HG03135 (cell line): ENCODE results near the gene MAGI2.

Source experiments
- ATAC-seq: cut with Tn5 transposase; IDR thresholded peaks from one replicate; pipeline ENCODE4 v1.9.1; 2021; ENCODE audit warnings: mild to moderate bottlenecking, moderate library complexity; ENCODE audit not compliant: unreplicated experiment

Gene MAGI2

DNA sequence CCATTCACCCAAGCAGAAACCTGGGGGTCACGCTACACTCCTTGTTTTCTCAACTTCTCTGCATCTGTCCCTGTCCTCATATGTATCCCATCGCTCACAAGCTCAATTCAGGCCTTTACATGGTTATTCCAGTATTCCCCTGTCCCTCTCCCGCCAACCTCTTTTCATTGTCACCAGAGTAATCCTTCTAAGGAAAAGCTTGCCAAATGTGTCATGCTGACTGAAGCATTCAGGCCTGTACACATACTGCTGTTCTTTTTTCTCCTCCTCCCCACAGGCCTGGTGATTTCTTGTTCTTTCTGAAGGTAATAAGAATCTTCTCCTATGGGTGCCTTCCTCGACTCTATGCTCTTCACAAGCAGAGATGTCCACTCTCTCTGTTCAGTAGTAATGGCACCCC is 1372.7 kb downstream of the MAGI2 start:
- ATAC-seq: no peak

DNA sequence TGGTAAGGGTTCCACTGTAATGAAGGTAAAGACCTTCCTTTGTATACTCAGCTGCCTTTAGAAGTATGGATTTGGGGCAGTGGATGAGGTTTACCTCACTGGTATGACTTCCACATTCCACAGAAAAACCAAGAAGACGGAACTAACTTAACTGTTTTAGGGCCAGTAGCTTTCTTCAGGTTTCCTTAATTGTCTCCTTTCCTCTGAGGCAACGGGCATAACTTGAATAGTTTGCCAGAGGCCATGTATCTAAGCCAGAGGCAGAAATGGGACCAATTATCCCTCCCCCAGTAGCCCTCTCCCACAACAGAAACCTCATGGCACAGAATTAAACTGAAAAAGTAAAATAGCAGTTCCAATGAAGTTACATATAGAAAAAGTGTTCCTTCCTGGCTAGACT is 1373.2 kb downstream of the MAGI2 start:
- ATAC-seq: no peak

DNA sequence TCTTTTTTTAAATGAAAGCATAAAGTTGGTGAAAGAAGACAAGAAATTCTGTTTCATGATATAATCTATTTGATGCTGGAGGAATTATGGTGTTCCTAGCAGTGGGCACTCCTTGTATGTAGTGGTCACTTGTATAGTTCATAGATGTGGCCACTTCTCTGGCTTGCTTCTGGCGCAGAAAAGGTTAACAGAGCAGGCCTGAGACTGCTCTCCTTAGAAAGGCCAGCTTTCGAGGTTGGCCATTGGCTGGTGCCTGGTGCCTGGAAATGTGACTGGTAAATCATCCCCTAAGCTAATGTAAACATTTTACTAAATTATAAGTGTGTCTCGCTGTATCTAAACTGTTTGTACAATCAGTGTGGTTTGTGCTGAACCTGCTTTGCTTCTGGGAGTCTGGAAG is 1378.8 kb downstream of the MAGI2 start:
- ATAC-seq: no peak

DNA sequence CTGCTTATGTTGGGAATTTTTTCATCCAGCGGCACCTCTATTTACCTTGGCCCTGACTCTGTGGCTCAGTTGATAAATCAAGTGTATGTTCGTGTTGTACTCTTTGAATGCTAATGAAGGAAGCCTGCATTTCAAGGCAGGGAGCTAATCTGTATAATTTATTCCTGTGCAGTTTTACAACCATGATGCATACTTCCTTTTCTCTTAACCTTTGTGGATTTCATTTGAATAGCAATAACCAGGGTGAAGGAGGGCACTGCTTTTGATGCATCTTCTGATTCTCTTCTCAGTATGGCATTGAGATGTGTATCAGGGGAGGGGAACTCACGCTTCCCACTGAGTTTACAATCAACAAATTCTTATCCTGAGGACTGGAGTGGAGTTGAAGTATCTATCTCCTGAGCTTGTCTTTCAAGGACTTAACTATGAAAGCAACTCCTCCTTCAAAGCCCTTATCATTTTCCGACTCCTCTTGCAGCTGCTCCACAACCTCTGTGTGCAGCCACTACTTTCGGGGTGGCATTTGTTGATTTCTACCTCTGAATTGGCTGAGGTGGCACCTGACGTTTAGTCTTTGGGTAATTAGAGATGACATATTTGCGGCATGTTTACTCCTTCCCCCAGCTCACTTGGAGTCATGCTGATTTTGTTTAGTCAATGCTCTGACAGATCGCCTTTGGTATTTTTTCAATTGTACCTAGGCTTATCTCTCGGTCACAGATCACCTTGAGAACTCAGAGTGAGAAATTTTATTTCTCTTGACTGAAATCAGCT is 1379.7 kb downstream of the MAGI2 start:
- no peak for ATAC-seq

DNA sequence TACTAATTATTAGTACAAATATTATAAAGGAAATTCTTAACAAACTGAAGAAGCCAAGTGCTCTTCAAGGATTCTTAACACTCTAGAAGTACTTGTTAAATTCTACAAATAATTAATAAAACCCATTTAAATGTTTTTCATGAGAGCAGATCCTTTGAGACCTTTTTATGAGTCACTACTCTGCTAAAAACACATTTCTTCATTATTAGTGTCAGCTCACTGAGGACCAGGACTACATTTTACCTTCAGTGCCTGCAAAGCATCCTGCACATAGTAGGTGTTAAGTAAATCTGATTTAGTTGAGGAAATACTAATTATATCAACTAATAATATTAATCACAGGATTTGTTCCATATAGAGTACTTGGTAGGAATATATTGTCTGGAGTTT is 1381.3 kb downstream of the MAGI2 start:
- no peak for ATAC-seq

DNA sequence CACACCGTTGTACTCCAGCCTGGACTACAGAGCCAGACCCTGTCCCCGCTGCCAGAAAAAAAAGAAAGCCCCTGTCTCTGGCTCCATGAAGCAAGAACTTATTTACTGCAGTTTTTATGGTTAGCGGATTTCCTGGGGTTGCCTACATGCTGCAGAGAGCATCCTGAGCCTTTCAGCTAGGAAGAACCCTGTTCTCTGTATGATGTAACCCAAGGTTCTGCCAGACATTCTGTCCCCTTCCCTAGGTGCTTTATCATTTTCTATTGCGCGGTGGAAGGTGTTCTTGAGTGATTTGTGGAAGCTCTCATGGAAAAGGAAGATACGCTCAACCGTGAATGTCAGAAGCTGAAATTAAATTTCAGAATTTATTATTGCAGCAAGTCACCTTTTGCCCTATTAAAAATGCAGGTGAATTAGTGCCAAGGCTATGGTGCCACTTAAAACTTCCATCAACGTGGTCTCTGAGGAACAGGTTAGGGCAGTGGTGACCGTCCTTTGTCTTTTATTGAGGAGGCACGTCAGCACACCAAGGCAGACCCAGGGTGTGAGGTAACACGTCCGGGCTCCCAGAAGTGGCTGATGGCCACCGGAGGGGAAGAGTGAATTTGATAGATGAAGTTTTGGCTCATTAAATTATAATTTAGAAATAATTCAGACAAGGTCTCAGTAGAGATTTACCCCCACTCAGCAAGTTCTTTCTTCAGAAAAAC is 1381.8 kb downstream of the MAGI2 start:
- no peak for ATAC-seq

DNA sequence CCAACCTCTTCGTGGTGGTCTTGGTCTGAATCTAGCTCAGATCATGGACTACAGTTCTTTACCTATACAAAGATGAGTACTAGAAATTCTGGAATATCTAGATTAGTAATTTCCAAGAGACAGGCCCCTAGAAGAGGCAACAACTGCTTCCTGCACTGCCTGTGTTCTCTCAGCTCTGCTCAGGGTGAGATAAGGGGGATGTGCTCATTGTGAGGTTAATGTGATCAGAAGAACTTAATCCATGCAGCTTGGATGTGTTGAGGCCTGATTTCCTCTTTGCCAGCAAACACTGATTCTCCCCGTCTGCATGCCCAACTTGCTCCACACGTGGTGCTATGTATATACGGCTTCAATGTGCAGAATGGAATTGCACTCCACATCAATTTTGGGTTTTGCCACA is 1386.9 kb downstream of the MAGI2 start:
- ATAC-seq: no peak

DNA sequence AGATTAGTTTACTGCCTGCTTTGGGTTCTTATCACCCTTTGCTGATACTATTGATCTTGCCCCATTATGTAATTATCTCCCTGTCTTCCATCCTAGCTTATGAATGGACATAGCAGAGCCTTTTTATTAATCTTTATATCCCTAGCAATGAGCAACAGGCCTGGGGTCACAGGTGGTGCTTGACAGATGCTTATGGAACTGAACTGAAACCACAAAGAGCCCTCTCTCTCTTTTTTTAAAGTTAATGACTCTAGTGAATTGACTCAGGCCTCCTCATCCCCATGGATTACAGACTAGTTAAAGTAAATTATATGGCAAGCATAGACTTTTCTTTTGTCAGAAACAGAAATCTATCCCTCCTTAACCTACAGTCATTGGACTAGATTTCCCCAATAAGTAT is 1389.7 kb downstream of the MAGI2 start:
- no peak for ATAC-seq

DNA sequence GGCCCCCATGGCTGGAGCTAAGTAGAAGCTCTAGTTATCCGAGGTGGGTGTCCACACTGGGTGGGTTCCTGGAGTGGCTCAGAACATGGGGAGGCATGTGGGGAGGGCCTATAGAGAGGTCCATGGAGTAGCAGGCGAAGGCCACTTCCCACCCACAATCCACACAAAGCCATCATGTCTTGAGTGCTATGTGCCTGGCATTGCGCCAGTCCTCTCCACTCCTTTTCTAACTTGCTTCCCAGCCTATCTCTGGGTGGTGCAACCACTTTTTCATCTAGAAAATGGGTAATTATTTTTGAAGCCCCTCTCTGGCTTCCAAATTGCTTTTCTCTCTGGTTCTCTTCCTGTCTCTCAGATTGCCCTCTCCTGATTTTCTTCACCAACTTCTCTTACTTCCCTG is 1391.3 kb downstream of the MAGI2 start:
- no peak for ATAC-seq

DNA sequence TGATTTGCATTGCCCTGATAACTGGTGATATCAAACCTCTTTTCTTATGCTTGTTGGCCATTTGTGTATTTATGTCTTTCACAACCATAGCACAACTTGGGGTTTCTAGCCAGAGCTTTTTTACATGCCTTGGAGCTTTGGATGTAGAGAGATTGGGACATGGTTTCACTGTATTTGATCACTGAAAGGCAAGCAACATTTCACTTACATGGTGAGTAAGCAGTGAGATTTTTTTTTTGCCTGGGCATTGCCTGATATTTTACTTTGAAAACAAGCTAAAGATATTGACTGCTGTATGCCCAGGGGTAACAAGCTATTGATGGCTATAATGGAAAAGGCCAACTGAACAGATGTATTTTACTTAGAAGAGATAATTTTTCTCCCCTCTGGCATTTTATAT is 1395.9 kb downstream of the MAGI2 start:
- no peak for ATAC-seq

DNA sequence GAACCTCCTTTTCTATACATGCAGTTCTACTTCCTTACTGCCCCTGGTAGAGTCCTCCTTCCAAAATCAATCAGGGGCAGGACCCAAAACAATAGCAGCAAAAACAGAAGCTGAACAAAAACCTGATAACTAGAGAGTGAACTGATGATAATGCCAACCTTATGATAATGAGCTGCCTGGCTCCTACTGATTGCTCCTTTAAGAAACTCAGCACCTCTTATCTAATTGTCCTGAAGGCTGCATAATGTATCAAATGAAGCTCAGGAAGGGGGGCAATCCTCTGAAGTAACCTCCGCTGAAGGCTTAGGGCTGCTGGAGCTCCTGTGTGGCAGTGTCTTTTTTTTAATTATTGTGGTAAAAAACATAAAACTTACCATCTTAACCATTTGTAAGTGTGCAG is 1397.9 kb downstream of the MAGI2 start:
- no peak for ATAC-seq

DNA sequence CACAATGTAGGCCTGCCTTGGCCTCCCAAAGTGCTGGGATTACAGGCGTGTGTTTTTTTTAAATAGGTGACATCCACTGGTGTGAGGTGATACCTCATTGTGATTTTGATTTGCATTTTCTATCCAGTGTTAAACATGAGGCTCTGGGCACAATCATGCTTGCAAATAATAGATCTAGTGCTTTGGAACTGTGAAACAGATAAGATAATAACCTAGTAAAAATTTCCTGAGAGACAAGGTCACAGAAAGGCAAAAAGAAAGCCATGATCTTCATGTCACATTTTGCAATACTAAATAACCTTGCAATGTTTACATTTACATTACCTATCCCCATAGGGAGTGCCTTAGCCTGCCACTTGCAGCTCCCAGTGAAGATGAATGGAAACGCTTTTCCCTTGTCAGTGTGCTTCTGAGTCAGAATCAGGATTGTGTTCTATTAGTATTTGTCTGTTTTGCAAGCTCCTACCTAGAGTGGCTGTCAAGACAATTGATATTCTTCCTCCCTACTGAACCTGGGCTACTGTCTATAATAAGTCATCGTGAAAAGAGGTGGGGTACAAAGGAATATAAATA is 1398.4 kb downstream of the MAGI2 start:
- ATAC-seq: no peak

DNA sequence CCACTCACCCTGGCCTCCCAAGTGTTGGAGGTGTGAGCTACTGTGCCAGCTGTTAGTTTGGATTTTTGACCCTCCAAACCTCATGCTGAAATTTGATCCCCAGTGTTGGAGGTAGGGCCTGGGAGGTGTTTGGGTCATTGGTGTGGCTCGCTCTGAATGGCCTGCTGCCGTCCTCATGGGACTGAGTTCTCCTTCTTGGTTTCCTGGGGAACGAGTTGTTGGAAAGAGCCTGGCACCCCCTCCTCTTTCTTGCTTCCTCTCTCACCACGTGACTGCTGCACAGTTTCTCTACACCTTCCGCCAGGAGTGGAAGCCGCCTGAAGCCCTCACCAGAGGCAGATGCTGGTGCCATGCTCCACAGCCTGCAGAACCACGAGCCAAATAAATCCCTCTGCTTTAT is 1401.4 kb downstream of the MAGI2 start:
- no peak for ATAC-seq

DNA sequence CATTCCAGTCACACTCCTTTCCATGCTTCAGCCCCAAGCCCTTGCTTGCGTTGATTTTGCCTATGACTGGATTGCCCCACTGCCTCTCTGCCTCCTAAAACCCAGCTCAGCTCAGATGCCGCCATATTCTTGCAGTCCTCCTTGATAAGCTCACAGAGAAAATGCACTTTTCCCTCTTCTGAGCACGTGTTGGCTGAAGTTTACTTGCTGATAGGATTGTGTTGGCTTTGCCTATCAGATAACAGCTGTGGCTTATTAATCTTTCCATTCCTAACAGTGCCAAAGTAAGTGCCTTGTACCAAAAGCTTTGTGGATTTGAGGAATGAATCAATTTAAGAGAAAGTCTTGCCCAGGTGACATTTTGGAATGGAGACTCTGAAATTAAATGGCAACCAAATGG is 1405.7 kb downstream of the MAGI2 start:
- no peak for ATAC-seq

DNA sequence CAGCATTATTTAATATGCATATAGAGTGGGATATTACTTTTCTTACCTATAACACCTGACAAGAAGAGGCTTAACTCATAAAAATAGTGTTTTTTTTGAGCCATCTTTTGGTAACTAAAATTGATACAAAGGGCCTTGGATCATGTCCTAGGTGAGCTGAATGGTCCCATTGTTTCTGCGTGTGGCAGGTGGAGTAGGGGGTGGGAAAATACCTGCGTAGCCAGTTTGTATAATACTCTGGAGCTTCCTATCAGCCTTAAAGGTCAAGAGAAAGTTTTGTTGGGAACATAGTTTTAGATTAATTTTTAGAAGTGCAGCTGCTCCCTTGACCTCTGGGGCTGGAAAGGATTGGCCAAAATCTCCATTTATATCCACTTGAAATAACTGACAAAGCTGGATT is 1410.3 kb downstream of the MAGI2 start:
- no peak for ATAC-seq

DNA sequence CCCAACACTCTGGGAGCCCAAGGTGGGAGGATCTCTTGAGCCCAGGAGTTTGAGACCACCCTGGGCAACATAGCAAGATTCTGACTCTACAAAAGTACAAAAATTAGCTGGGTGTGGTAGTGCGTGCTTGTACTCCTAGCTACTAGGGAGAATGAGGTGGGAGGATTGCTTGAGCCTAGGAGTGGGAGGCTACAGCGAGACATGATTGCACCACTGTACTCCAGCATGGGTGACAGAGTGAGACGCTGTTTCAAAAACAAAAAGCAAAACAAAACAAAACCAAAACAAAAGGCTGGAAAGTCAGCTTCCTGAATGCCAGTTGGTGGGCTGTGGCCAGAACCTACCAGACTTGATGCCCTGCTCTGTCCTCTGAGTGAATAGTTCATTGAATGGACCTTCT is 1412.0 kb downstream of the MAGI2 start:
- ATAC-seq: no peak

DNA sequence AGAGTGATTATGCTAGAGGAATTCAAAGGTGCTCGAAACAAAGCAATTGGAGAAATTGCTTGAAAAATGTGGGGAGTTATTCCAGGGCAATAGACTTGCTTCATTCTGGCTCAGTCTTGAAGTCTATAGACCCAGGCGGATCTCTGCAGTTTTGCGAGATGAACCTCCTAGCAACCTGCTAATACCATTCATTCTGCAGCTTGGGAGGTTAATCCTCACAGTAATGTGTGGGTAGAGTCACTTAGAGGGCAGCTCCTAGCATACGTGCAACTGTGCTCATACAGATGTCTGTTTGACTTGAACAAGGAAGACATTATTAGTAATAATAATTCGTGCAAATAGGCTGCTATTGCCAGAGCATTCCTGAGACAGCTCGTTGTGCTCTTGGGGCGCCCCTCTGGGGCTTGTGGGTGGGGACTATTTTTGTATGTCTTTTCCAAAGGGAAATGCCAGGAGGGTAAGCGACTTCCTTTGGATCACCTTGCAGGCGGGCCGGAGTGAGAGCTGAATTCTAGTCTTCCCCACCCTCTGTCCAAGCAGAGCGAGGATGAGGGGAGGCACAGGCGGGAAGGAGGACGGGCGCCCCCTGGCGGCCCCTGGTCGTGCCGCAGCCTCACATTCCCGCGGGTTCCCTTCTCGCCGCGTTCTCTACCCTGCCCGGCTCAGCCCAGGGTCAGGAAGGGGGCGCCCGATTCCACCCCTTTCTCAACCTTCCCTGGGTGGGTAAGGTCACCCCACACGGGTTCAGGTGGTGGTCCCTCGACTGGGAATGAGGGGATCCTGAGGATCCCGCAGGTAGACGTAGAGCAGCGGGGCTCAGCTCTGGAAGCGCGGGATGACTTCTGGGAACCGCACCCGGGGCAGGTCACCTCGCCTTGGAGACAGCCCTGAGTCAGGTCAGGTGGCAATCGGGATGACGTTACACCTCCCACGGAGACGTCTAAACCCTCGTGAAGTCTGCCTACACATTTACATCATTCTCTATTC is 1413.4 kb downstream of the MAGI2 start:
- ATAC-seq: peak; percentile 87

DNA sequence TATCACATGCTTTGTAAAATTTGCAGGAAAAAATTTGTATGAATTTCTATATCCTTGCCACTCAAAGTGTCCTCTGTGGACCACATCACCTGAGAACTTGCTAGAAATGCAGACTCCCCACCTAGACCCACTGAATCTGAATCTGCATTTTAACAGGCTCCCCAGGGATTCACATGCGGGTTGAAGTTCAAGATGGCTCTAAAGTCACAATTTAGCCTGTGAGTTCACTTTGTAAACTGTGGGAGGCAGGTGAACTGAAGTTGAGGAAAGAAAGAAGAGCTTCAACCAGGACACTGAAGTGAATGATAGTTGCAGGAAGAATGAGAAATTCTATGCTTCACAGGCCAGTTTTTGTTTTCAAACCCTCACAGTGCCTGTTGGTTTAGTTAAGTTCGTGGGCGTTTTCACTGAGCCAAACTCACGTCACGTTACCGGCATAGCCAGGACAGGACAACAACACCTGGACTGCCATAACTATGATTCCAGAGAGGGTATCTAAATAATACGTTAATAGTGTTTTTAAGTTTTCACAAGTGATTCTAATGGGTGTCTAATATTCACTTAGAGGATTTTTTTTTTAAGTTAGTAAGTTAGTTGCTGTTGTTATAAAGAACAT is 1414.9 kb downstream of the MAGI2 start:
- no peak for ATAC-seq

DNA sequence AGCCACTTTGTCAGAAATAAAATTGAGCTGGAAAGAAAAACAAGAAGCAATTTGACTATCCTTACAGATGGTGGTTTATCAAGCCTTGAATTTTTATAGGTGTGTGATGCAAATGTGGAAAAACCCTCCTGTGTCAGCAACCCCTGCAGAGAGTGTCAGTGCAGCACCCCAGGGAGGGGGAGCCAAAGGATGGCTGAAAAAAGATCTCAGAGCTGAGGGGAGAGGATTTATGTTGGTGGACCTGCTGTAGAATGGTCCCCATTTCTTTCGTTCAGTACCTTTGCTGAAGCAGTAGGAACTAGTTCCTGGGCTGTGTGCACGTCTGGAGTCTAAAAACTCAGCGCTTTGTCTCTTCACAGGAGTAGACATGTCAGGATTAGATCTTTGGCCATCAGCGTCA is 1415.9 kb downstream of the MAGI2 start:
- ATAC-seq: no peak

DNA sequence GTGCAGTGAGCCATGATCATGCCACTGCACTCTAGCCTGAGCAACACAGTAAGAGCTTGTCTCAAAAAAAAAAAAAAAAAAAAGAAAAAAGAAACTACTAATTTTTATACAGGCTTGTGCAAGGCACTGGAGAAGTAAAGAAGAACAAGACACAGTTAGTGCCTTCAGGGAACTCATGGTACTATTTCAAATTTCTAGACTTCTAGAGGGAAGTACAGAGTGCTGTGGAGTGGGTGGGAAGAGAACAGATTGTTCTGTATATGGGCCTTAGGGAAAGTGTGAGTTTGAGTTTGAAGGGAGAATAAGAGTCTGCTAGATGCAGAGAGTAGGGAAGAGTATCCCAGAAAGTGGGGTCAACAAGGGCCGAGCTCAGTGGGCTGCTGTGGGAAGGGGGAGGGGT is 1420.1 kb downstream of the MAGI2 start:
- no peak for ATAC-seq

DNA sequence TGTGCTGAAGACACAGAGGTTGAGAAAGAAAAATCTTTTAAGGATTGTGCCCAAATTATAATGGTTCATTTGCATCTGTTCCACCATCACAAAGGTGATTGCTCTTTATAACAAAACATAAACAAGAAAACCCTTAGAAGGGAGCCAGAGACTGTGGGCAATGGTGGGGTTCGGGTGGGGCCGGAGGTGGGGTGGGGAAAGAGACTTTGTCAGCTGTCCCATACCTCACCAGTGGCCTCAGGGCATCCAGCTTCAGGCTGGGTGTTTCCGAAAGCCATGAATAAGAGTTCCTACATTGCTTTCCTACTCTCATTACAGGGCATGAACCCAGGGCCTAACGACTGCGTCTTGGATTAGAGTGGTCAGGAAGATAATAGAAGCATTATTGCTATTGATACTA is 1427.0 kb downstream of the MAGI2 start:
- no peak for ATAC-seq
